GM12878 (cell line): ENCODE data around the gene TIAM1. TPM values are rescaled to one million over a fixed set of nuclear protein-coding genes. Genes with fewer than 3 reads are reported as not detected.
A peak's percentile ranks its signal among the peaks of the same experiment; 100 is the strongest.

Source experiments
- ATF2 ChIP-seq: IDR thresholded peaks from 2 replicates; pipeline ENCODE4 v1.6.1; 2012; ENCODE audit warnings: low read length, inconsistent platforms
- BACH1 ChIP-seq: fragments of 450-650 bp; IDR thresholded peaks from 2 replicates; pipeline ENCODE4 v1.6.1; 2017; ENCODE audit warnings: mild to moderate bottlenecking, borderline replicate concordance
- BHLHE40 ChIP-seq, 2 experiments: fragments of 450-650 bp in 1 of 2; IDR thresholded peaks; 2 replicates each; pipeline ENCODE4 v1.6.1; 2011 to 2017; ENCODE audit warnings: low read depth in 2 of 2, borderline replicate concordance in 1 of 2, improper control_type of control experiment in 1 of 2, low read length in 1 of 2, mild to moderate bottlenecking in 1 of 2
- BRCA1 ChIP-seq: IDR thresholded peaks from 2 replicates; pipeline ENCODE4 v1.6.1; 2011; ENCODE audit warnings: low read depth, low read length, improper control_type of control experiment
- CBFB ChIP-seq: IDR thresholded peaks from 2 replicates; pipeline ENCODE4 v1.6.1; 2016; ENCODE audit warnings: antibody characterized with exemption, low read depth
- CBX5 ChIP-seq: sonication (generic); IDR thresholded peaks from 2 replicates; pipeline ENCODE4 v1.6.1; 2016; ENCODE audit warnings: low read depth, moderate library complexity, mild to moderate bottlenecking, inconsistent platforms
- CHD4 ChIP-seq: fragments of 200-600 bp; sonication (generic); IDR thresholded peaks from 2 replicates; pipeline ENCODE4 v1.6.1; 2016; ENCODE audit warnings: mild to moderate bottlenecking
- ELK1 ChIP-seq: IDR thresholded peaks from 2 replicates; pipeline ENCODE4 v1.6.1; 2012; ENCODE audit warnings: low read depth, low read length, improper control_type of control experiment
- EZH2 ChIP-seq: IDR thresholded peaks from 2 replicates; pipeline ENCODE4 v1.6.1; 2012; ENCODE audit warnings: low read depth, mild to moderate bottlenecking, control low read depth, inconsistent platforms, low read length, borderline replicate concordance; ENCODE audit not compliant: control insufficient read depth
- JUND ChIP-seq: IDR thresholded peaks from 2 replicates; pipeline ENCODE4 v1.6.1; 2012; ENCODE audit warnings: low read depth, mild to moderate bottlenecking, low read length, improper control_type of control experiment, moderate library complexity
- MTA3 ChIP-seq: IDR thresholded peaks from 2 replicates; pipeline ENCODE4 v1.6.1; 2012; ENCODE audit warnings: low read length, inconsistent platforms, borderline replicate concordance
- NFXL1 ChIP-seq: fragments of 450-650 bp; IDR thresholded peaks from 2 replicates; pipeline ENCODE4 v1.6.1; 2017; ENCODE audit warnings: antibody characterized with exemption, mild to moderate bottlenecking, borderline replicate concordance
- NR2C2 ChIP-seq: IDR thresholded peaks from 2 replicates; pipeline ENCODE4 v1.6.1; 2011; ENCODE audit warnings: borderline replicate concordance, low read depth; ENCODE audit not compliant: control insufficient read depth, insufficient read length
- NR2F1 ChIP-seq: fragments of 450-650 bp; conservative IDR thresholded peaks from 2 replicates; pipeline ENCODE4 v1.6.1; 2017; ENCODE audit warnings: mild to moderate bottlenecking
- PAX8 ChIP-seq: fragments of 450-650 bp; IDR thresholded peaks from 2 replicates; pipeline ENCODE4 v1.6.1; 2017; ENCODE audit warnings: mild to moderate bottlenecking, moderate library complexity
- PBX3 ChIP-seq: IDR thresholded peaks from 2 replicates; pipeline ENCODE4 v1.6.1; 2011; ENCODE audit warnings: mild to moderate bottlenecking, low read depth, low read length, moderate library complexity; ENCODE audit not compliant: insufficient replicate concordance
- POLR2A ChIP-seq: IDR thresholded peaks from 2 replicates; pipeline ENCODE4 v1.6.1; 2011; ENCODE audit warnings: low read depth, mild to moderate bottlenecking, low read length
- POLR2AphosphoS2 ChIP-seq: IDR thresholded peaks from 2 replicates; pipeline ENCODE4 v1.6.1; 2011; ENCODE audit warnings: low read depth, mild to moderate bottlenecking, low read length, improper control_type of control experiment, moderate library complexity
- RELA ChIP-seq: fragments of 450-650 bp; IDR thresholded peaks from 2 replicates; pipeline ENCODE4 v1.8.0; 2014; ENCODE audit warnings: borderline replicate concordance; ENCODE audit not compliant: partially characterized antibody
- SMC3 ChIP-seq: IDR thresholded peaks from 2 replicates; pipeline ENCODE4 v1.6.1; 2011; ENCODE audit warnings: low read length, improper control_type of control experiment, borderline replicate concordance
- SPI1 ChIP-seq: IDR thresholded peaks from 2 replicates; pipeline ENCODE4 v1.6.1; 2011; ENCODE audit warnings: low read depth, mild to moderate bottlenecking, low read length, moderate library complexity, borderline replicate concordance; ENCODE audit not compliant: insufficient read depth
- SRF ChIP-seq, 2 experiments: IDR thresholded peaks; 2 replicates each; pipeline ENCODE4 v1.6.1; 2011; ENCODE audit warnings: low read depth in 2 of 2, low read length in 2 of 2, mild to moderate bottlenecking in 1 of 2, moderate library complexity in 1 of 2
- STAT3 ChIP-seq: IDR thresholded peaks from 2 replicates; pipeline ENCODE4 v1.6.1; 2011; ENCODE audit warnings: low read depth, low read length, improper control_type of control experiment
- TAF1 ChIP-seq: IDR thresholded peaks from 2 replicates; pipeline ENCODE4 v1.6.1; 2011; ENCODE audit warnings: mild to moderate bottlenecking, low read depth, low read length, borderline replicate concordance
- TCF3 ChIP-seq: IDR thresholded peaks from 2 replicates; pipeline ENCODE4 v1.6.1; 2012; ENCODE audit warnings: low read depth, mild to moderate bottlenecking, low read length, borderline replicate concordance; ENCODE audit not compliant: insufficient read depth
- polyA plus RNA-seq, 11 experiments: library from polyadenylated mRNA; depleted of rRNA in 4 of 11; unstranded in 6 of 11; stranded (reverse) in 5 of 11; fragments of >200 nt; fragmentation: Nextera tagmentation in 4 of 11; fragmentation: Illumina TruSeq in 1 of 11; extraction: Ambion mirVana in 4 of 11; extraction: Trizol in 1 of 11; gene quantifications; 1 replicate in 1 of 11; 2 replicates in 10 of 11; pipeline versions ENCODE4 v1.2.1 to v1.2.3, GENCODE V29; 2011 to 2016; ENCODE audit warnings: inconsistent platforms in 2 of 11, missing spikeins in 2 of 11, low read depth in 1 of 11
- total RNA-seq, 4 experiments: library from RNA; depleted of rRNA in 3 of 4; stranded (reverse); fragments of >200 nt in 3 of 4; fragmentation: Illumina TruSeq in 1 of 4; extraction: Trizol in 1 of 4; gene quantifications; 2 replicates each; pipeline versions ENCODE4 v1.2.1 to v1.2.3, GENCODE V29; 2013 to 2021
- TF ChIP-seq, protein P1 (sequence below): fragments of 450-650 bp; IDR thresholded peaks from 2 replicates; pipeline ENCODE4 v1.6.1; 2018; ENCODE audit warnings: mild to moderate bottlenecking, low read depth, moderate library complexity; ENCODE audit not compliant: partially characterized antibody

TIAM1 gene
- total and polyA plus RNA-seq, 10 of the 15 experiments (the other 5 are each of a cell fraction or from before 2014, with no cell fraction given) = 0.31 to 35.9 (median 0.78) TPM

DNA sequence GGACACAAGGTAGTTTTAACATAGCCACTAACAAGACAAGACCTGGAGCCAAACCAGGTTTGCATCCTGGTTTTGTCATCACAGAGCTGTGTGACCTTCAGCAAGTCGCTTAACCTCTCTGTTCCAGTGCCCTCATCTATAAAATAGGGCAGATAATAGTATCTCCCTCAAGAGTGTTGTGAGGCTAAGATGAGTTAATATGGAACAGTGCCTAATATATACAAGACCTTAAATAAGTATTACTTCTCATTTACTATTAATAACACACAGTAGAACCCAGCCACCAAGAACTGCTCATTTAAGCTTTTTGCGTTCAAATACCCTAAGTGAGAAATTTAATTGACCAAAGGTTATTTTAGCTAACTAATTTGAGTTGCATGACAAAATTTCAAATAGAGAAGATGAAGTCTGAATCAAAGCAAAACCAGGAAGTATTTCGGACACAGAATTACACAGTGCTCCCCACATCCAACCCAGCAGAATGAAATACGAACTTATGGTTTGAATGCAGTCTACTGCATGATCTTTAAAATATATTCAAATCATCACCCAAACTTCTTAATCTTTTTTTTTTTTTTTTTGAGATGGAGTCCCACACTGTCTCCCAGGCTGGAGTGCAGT lies 181.9 kb downstream of the TIAM1 start (continued):
- TF ChIP-seq MTA3 (no peak), ATF2 (no peak), TAF1 (no peak), POLR2AphosphoS2 (no peak), STAT3 (no peak), PAX8 (no peak), BACH1 (no peak), BRCA1 (no peak), SPI1 (no peak), EZH2 (no peak), POLR2A (no peak), ELK1 (no peak), CBX5 (no peak), NR2F1 (0 out of 2 replicates have a peak, but pooled peaks have one; percentile 39), SRF (IDR thresholded peaks at IDR 0.05; ENCODE audit: low read depth in 2 of 2, low read length in 2 of 2) (no peak), JUND (no peak), BHLHE40 (IDR thresholded peaks at IDR 0.05; ENCODE audit: borderline replicate concordance in 1 of 2, low read depth in 2 of 2, low read length in 1 of 2) (peak in 1 of 2 experiments; percentile 25; a peak in 1 of 4 replicates), TCF3 (no peak), RELA (no peak), CHD4 (no peak), NFXL1 (peak; percentile 67; the same call in 1 of the 2 replicates), PBX3 (no peak), SMC3 (no peak), NR2C2 (no peak), CBFB (no peak)
- TF ChIP-seq, protein P1, sequence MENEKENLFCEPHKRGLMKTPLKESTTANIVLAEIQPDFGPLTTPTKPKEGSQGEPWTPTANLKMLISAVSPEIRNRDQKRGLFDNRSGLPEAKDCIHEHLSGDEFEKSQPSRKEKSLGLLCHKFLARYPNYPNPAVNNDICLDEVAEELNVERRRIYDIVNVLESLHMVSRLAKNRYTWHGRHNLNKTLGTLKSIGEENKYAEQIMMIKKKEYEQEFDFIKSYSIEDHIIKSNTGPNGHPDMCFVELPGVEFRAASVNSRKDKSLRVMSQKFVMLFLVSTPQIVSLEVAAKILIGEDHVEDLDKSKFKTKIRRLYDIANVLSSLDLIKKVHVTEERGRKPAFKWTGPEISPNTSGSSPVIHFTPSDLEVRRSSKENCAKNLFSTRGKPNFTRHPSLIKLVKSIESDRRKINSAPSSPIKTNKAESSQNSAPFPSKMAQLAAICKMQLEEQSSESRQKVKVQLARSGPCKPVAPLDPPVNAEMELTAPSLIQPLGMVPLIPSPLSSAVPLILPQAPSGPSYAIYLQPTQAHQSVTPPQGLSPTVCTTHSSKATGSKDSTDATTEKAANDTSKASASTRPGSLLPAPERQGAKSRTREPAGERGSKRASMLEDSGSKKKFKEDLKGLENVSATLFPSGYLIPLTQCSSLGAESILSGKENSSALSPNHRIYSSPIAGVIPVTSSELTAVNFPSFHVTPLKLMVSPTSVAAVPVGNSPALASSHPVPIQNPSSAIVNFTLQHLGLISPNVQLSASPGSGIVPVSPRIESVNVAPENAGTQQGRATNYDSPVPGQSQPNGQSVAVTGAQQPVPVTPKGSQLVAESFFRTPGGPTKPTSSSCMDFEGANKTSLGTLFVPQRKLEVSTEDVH = no peak
